Fibroblast of skin of abdomen (primary cell): Measurements from ENCODE around the gene ANKS4B.

ENCODE experiments used
- DNase-seq: peaks from one replicate; pipeline ENCODE4 v3.0.0-alpha.2; 2013

ANKS4B gene

DNA sequence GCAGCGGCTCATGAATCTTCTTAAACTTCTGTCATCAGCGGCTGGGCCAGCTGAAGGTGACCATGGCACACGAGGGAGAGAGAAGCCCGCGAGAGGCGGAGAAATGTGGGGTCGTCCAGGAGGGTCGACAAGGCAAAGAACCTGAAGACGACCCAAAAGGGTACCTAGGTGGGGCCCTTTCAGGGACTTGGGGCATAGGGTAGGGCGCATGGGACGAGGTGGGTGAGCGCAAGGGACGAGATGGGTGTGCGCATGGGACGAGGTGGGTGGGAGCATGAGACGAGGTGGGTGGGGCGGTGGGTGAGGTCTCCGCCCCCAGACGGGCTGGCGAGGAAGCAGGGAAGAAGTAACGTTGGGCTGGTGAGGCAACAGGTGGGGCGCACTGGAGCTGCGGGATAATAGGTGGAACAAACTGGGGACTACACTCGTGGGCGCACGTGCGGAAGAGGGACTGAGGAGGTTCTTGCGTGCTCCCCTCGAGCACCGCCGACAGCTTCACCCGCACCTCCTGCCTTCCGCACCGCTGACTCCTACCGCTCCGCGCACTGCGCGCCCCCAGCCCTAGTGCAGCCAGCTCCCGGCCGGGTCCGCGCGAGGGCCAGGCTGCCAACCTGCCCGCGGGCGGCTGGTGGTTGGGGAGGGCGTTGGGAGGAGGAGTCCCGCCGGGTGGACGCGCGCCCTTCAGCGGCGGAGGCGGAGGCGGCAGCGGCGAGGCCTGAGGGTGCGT is 67.8 kb downstream of the ANKS4B start:
- DNase-seq, result peak; percentile 58

DNA sequence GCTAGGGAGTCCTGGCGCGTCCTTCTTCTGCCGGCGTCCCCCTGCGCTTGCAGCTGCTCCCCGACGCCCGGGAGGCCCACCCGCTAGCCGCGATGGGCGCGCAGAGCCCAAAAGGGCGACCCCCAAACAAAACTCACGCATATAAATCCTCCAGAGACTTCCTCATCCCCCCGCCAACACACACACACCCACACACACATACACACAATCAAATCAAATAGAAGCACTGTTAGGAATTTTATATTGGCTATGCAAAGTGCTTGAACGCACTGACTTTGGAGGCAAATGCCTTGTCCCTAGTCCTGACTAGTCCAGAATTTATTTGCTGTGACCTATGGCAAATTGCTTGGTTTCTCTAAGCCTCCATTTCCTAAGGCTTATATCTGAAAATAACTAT is 68.4 kb downstream of the ANKS4B start:
- no peak for DNase-seq

DNA sequence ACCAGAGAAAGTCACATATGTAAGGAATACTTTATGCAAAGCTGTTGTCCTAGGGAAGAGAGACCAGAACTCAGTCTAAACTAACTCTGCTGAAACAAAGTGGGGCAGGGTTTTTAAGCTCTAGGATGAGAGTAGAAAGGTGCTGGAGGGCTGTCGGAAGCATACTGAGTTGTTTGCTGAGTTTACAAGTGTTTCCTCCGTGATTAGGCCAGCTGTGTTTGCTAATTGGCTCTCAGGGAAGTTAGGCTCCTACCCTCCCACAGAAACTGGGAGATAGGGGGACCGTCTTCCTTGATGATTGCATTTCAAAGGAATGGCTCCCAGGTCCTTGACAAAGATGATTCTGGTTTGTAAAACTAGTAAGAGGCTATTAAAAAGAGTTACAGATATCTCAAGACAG is 69.0 kb downstream of the ANKS4B start:
- no peak for DNase-seq

DNA sequence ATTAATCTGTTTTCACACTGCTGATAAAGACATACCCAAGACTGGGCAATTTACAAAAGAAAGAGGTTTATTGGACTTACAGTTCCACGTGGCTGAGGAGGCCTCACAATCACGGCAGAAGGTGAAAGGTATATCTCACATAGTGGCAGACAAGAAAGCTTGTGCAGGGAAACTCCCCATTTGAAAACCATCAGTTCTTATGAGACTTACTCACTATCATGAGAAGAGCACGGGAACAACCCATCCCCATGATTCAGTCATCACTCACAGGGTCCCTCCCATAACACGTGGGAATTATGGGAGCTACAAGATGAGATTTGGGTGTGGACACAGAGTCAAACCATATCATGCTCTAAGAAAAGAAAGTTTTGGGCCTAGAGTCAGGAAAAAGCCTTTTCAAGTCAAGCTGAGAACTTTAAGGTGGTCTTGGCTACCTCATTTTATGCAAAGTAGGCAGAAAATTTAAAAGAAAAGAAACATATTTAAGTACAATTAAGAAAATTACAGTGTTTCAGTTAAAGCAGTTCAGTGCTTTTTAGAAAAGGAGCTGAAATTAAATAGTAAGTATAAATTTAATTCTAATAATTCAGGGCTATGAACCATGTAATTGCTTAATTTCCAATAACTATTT is 69.5 kb downstream of the ANKS4B start:
- peak; percentile 65 for DNase-seq
